SJSA1 (cell line): ENCODE data around the gene HPS4. TPM values are rescaled to one million over a fixed set of nuclear protein-coding genes. Genes with fewer than 3 reads are reported as not detected.

Experiments used
- DNase-seq, 2 experiments: peaks; one replicate each; pipeline ENCODE4 v3.0.0-alpha.2; 2015 to 2020; ENCODE audit warnings: low spot score in 2 of 2, low read depth in 1 of 2
- H3K27ac ChIP-seq: fragments of 250-450 bp; sonication (Bioruptor Pico); 2 replicates; pipeline ENCODE4 v1.5.1; 2020; ENCODE audit warnings: mild to moderate bottlenecking, moderate library complexity
- H3K27me3 ChIP-seq: fragments of 250-450 bp; sonication (Bioruptor Pico); replicated peaks from 2 replicates; pipeline ENCODE4 v1.5.1; 2020; ENCODE audit warnings: mild to moderate bottlenecking, moderate library complexity
- H3K36me3 ChIP-seq: fragments of 250-450 bp; sonication (Bioruptor Pico); 2 replicates; pipeline ENCODE4 v1.5.1; 2020; ENCODE audit warnings: mild to moderate bottlenecking
- H3K4me1 ChIP-seq: fragments of 250-450 bp; sonication (Bioruptor Pico); replicated peaks from 2 replicates; pipeline ENCODE4 v1.6.1; 2021; ENCODE audit warnings: mild to moderate bottlenecking
- H3K4me3 ChIP-seq: fragments of 250-450 bp; sonication (Bioruptor Pico); 2 replicates; pipeline ENCODE4 v1.5.1; 2020; ENCODE audit warnings: mild to moderate bottlenecking
- H3K9me3 ChIP-seq: fragments of 250-450 bp; sonication (Bioruptor Pico); replicated peaks from 2 replicates; pipeline ENCODE4 v1.5.1; 2020; ENCODE audit warnings: mild to moderate bottlenecking
- total RNA-seq: library from RNA; depleted of rRNA; stranded (reverse); fragments of >200 nt; shearing (Covaris generic); gene quantifications from 2 replicates; pipeline ENCODE4 v1.2.3, GENCODE V29; 2014

The HPS4 gene
- total RNA-seq, 1 experiment from 2014 or later = 29.5 TPM

GRCh38 chr22:26513838-26514237, 30.3 kb upstream of the HPS4 start:
- H3K27ac ChIP-seq = no peak overlapping the region
- H3K4me3 ChIP-seq = no peak overlapping the region
- no peak for DNase-seq
- H3K9me3 ChIP-seq = no peaks in the 10 kb centered on the region
- peaks cover 13% of the 10 kb centered on the region for H3K4me1 ChIP-seq
- H3K36me3 ChIP-seq = peaks cover 21% of the 10 kb centered on the region
- no peaks in the 10 kb centered on the region for H3K27me3 ChIP-seq

GRCh38 chr22:26512149-26512793, 28.7 kb upstream of the HPS4 start, which contains the start of gene TFIP11:
TSS of gene TFIP11 (minus strand) at chr22:26512473. CDS start at chr22:26510272, 2,201 bp downstream.
- peaks cover 31% of the 10 kb centered on the region for H3K36me3 ChIP-seq
- peak within 1 kb of the TSS; percentile 58 for H3K4me3 ChIP-seq
- peak within 1 kb of the TSS; percentile 41 for H3K27ac ChIP-seq
- H3K9me3 ChIP-seq = no peaks in the 10 kb centered on the region
- H3K27me3 ChIP-seq = no peaks in the 10 kb centered on the region
- peaks cover 13% of the 10 kb centered on the region for H3K4me1 ChIP-seq
- DNase-seq = peak; percentile 83 to 94

DNA sequence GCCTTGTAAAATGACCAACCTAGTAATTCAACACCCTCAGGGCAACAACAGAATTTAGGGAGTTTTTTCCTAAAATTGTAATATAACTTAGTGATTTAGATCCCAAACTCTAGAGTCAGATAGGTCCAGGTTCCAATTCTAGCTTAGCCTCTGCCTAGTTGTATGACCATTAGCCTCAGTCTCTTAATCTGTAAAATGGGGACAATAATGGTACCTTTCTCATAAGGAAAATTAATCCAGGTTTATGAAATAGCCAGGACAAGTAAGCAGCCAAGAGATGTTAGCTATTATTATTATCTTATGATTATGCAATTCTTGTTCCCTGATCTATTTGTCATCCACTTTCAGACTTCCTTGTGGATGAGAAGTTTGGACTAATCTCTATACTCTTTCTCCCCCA, 24.6 kb upstream of the HPS4 start:
- Histone ChIP-seq H3K36me3 (peaks cover 67% of the 10 kb centered on the region), H3K27ac (no peak overlapping the region), H3K4me1 (peaks cover 15% of the 10 kb centered on the region), H3K9me3 (no peaks in the 10 kb centered on the region), H3K4me3 (no peak overlapping the region), H3K27me3 (no peaks in the 10 kb centered on the region)
- DNase-seq = no peak

DNA sequence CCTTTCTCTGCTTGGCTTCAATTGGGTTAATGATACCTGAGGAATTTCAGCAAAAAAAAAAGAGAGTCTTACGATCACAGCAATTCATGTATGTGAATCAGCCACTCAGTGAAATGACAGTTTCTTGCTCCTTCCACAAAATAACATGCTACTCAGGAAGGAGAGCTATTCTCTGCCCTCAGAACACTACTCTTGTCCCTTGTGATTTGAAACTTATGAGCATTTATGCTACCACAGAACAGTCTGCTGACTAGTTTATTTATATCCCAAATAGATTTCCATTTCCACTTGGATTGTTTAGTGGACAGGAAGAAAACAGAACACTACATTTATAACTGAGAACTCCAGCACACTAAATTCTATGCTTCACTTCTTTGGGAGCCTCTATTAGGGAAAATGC, 20.2 kb upstream of the HPS4 start:
- Histone ChIP-seq H3K4me1 (peaks cover 29% of the 10 kb centered on the region), H3K27me3 (no peaks in the 10 kb centered on the region), H3K4me3 (no peak overlapping the region), H3K27ac (no peak overlapping the region), H3K36me3 (peaks cover 81% of the 10 kb centered on the region), H3K9me3 (no peaks in the 10 kb centered on the region)
- DNase-seq = no peak

GRCh38 chr22:26502688-26503561, 19.3 kb upstream of the HPS4 start:
- Histone ChIP-seq H3K27ac (0 out of 2 replicates have a peak overlapping the region, but pooled peaks have one; percentile 8), H3K9me3 (no peaks in the 10 kb centered on the region), H3K4me3 (no peak overlapping the region), H3K4me1 (peaks cover 29% of the 10 kb centered on the region), H3K27me3 (no peaks in the 10 kb centered on the region), H3K36me3 (peaks cover 82% of the 10 kb centered on the region)
- peak; percentile 59 to 80 for DNase-seq

DNA sequence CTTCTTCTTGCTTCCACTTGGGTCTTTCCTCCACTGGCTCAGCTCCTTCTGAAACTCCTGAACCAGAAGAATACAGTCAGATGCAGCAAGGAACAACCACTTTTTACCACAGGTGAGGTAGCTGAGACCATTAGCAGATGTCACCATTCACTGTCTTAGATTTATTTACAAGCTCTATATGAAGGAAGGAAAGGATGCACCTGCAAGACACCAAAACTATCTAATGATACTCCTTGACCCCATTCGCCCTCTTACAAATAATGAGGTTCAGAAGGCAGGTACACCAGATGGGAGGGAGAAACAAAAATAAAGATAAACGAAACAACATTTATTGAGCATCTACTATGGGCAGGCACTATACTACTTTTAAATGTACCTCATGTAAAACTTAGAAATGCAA, 18.4 kb upstream of the HPS4 start:
- no peaks in the 10 kb centered on the region for H3K9me3 ChIP-seq
- DNase-seq = no peak
- no peak overlapping the region for H3K27ac ChIP-seq
- H3K4me3 ChIP-seq = no peak overlapping the region
- peaks cover 89% of the 10 kb centered on the region for H3K36me3 ChIP-seq
- peaks cover 29% of the 10 kb centered on the region for H3K4me1 ChIP-seq
- H3K27me3 ChIP-seq = no peaks in the 10 kb centered on the region

DNA sequence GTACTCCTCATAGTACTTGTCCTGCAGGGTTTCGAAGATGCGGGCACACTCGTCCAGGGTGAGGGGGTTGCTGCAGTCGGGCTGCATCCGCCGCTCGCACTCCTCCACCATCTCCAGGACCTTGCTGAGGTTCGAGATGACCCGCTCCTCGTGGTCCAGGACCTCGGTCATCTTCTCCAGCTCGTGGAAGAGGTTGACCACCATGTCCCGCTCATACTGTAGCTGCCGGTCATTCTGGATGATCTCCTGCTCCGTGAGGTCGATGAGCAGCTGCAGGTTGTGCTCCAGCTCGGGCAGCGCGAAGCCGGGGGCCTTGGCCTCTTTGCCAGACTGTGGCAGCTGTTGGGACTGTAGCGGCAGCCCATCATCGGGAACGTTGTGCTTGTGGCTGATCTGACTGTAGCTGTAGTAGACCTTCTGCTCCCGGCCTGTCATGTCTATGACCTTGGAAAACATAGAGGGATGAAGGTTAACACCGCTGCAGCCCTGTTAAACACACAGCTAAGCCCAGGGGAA, 15.7 kb upstream of the HPS4 start:
- no peaks in the 10 kb centered on the region for H3K27me3 ChIP-seq
- no peaks in the 10 kb centered on the region for H3K9me3 ChIP-seq
- H3K4me1 ChIP-seq = peaks cover 29% of the 10 kb centered on the region
- H3K36me3 ChIP-seq = peaks cover 89% of the 10 kb centered on the region
- no peak for DNase-seq
- H3K4me3 ChIP-seq = no peak overlapping the region
- H3K27ac ChIP-seq = peak overlapping the region; percentile 88; the same call in 1 of the 2 replicates

- H3K9me3 ChIP-seq = no peaks in the 10 kb centered on the region
- H3K27ac ChIP-seq = no peak overlapping the region
- no peak overlapping the region for H3K4me3 ChIP-seq
- peaks cover 89% of the 10 kb centered on the region for H3K36me3 ChIP-seq
- H3K27me3 ChIP-seq = no peaks in the 10 kb centered on the region
- DNase-seq = no peak
- peaks cover 32% of the 10 kb centered on the region for H3K4me1 ChIP-seq
These were observed 12.9 kb upstream of the HPS4 start for GRCh38 chr22:26496456-26496855.

- no peaks in the 10 kb centered on the region for H3K27me3 ChIP-seq
- H3K4me3 ChIP-seq = no peak overlapping the region
- H3K4me1 ChIP-seq = peaks cover 14% of the 10 kb centered on the region
- H3K36me3 ChIP-seq = peaks cover 98% of the 10 kb centered on the region
- DNase-seq = no peak
- H3K9me3 ChIP-seq = no peaks in the 10 kb centered on the region
- no peak overlapping the region for H3K27ac ChIP-seq
These were observed 10.9 kb upstream of the HPS4 start for GRCh38 chr22:26494506-26494905.

- Histone ChIP-seq H3K4me1 (peaks cover 12% of the 10 kb centered on the region), H3K36me3 (peaks cover 95% of the 10 kb centered on the region), H3K9me3 (no peaks in the 10 kb centered on the region), H3K27me3 (no peaks in the 10 kb centered on the region), H3K4me3 (no peak overlapping the region), H3K27ac (no peak overlapping the region)
- no peak for DNase-seq
These were observed 8.6 kb upstream of the HPS4 start for GRCh38 chr22:26492220-26492619.

GRCh38 chr22:26489447-26490036, 6.0 kb upstream of the HPS4 start:
- H3K36me3 ChIP-seq = peaks cover 76% of the 10 kb centered on the region

GRCh38 chr22:26487996-26488395, 4.4 kb upstream of the HPS4 start:
- peaks cover 73% of the 10 kb centered on the region for H3K36me3 ChIP-seq
- DNase-seq = no peak

More at GRCh38 chr22:26489447-26490036, 6.0 kb upstream of the HPS4 start:
- Histone ChIP-seq H3K27me3 (no peaks in the 10 kb centered on the region), H3K4me3 (no peak overlapping the region), H3K27ac (no peak overlapping the region), H3K4me1 (peaks cover 13% of the 10 kb centered on the region), H3K9me3 (no peaks in the 10 kb centered on the region)
- DNase-seq = no peak

DNA sequence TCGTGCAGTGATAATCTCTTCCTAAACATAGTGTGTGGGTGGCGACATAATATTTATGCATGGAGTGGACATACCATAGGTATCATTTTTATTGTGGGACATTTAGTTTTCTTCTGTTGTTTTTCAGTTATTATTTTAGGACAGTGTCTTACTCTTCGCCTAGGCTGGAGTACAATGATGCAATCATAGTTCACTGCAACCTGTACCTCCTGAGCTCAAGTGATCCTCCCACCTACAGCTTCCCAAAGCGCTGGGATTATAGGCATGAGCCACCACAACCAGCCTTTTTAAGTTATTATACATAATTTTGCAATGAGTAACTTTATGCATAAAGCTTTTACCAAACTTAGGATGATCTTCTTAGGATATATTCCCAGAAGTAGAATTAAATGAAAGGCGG, 2.8 kb upstream of the HPS4 start:
- Histone ChIP-seq H3K27ac (no peak overlapping the region), H3K4me3 (no peak overlapping the region), H3K4me1 (peaks cover 14% of the 10 kb centered on the region), H3K27me3 (no peaks in the 10 kb centered on the region), H3K36me3 (peaks cover 68% of the 10 kb centered on the region), H3K9me3 (no peaks in the 10 kb centered on the region)
- no peak for DNase-seq

More at GRCh38 chr22:26487996-26488395, 4.4 kb upstream of the HPS4 start:
- Histone ChIP-seq H3K27ac (no peak overlapping the region), H3K4me3 (no peak overlapping the region), H3K9me3 (no peaks in the 10 kb centered on the region), H3K27me3 (no peaks in the 10 kb centered on the region), H3K4me1 (peaks cover 5% of the 10 kb centered on the region)
